HepG2 (cell line): ENCODE results near the gene CARMIL3. TPM values are rescaled to one million over a fixed set of nuclear protein-coding genes. Genes with fewer than 3 reads are reported as not detected.

Experiments used
- ATAC-seq: fragments of 200-7000 bp; cut with Tn5 transposase; 3 replicates; pipeline ENCODE4 v1.9.1; 2020; ENCODE audit warnings: mild to moderate bottlenecking, moderate library complexity
- BruUV-seq: library from RNA; stranded (reverse); fragments of 400-500 nt; replicated peaks from 2 replicates; lab custom pipeline; 2021; lab: Mats Ljungman, UMichigan
- CTCF ChIA-PET: fragments of 300-600 bp; formaldehyde crosslinking; extraction: SDS; loops from one replicate; lab custom pipeline; 2021; ENCODE audit warnings: low total read pairs, inconsistent platforms, low intra/inter-chr PET ratio; lab: Yijun Ruan, JAX
- POLR2A ChIA-PET: fragments of 350-600 bp; sonication (Branson Sonifier 250); formaldehyde crosslinking; loops from one replicate; lab custom pipeline; 2020; ENCODE audit warnings: antibody characterized with exemption, inconsistent platforms; lab: Yijun Ruan, JAX
- DNase-seq: peaks from one replicate; pipeline ENCODE4 v3.0.0-alpha.2; 2015; ENCODE audit warnings: low spot score
- FAIRE-seq: peaks from 3 replicates; lab custom pipeline; 2011; peaks lifted over from hg19 to GRCh38; lab: Jason Lieb, UNC
- H2AFZ ChIP-seq: one replicate; pipeline ENCODE4 v1.6.1; 2011; ENCODE audit warnings: low read length, inconsistent platforms
- H3K27ac ChIP-seq: fragments of 300-600 bp; 3 replicates; pipeline ENCODE4 v1.8.0; 2011; ENCODE audit warnings: mixed run types, mild to moderate bottlenecking, mixed read lengths, low read length, inconsistent platforms; ENCODE audit not compliant: insufficient read depth; ENCODE audit errors: extremely low read length
- H3K27me3 ChIP-seq, 2 experiments: fragments of 200-600 bp in 1 of 2; 2 replicates in 1 of 2; 3 replicates in 1 of 2; pipeline versions ENCODE4 v1.6.0 to v1.8.0; 2011; ENCODE audit warnings: low read length in 2 of 2, mild to moderate bottlenecking in 2 of 2, moderate library complexity in 2 of 2, inconsistent platforms in 1 of 2; ENCODE audit not compliant: insufficient read depth in 2 of 2, control insufficient read depth in 1 of 2
- H3K36me3 ChIP-seq, 2 experiments: fragments of 200-600 bp in 1 of 2; replicated peaks in 1 of 2; 2 replicates in 1 of 2; 3 replicates in 1 of 2; pipeline versions ENCODE4 v1.5.1 to v1.8.0; 2011; ENCODE audit warnings: low read length in 2 of 2, inconsistent platforms in 1 of 2; ENCODE audit not compliant: insufficient read depth in 2 of 2, control insufficient read depth in 1 of 2
- H3K4me1 ChIP-seq: 2 replicates; pipeline ENCODE4 v1.5.1; 2012; ENCODE audit warnings: low read length, inconsistent platforms; ENCODE audit not compliant: insufficient read depth
- H3K4me2 ChIP-seq: 2 replicates; pipeline ENCODE4 v1.6.0; 2011; ENCODE audit warnings: low read depth, low read length, inconsistent platforms
- H3K4me3 ChIP-seq, 3 experiments: fragments of 200-600 bp in 1 of 3; sonication (generic), shearing (Covaris generic) in 1 of 3; replicated peaks in 1 of 3; 2 replicates each; pipeline ENCODE4 v1.5.1; 2011 to 2016; ENCODE audit warnings: low read length in 3 of 3, inconsistent platforms in 2 of 3, low read depth in 2 of 3, mild to moderate bottlenecking in 2 of 3, control low read depth in 1 of 3, mixed read lengths in 1 of 3; ENCODE audit not compliant: insufficient read depth in 1 of 3
- H3K79me2 ChIP-seq: one replicate; pipeline ENCODE4 v1.6.1; 2011; ENCODE audit warnings: low read length, inconsistent platforms; ENCODE audit not compliant: insufficient read depth
- H3K9ac ChIP-seq: 2 replicates; pipeline ENCODE4 v1.6.0; 2011; ENCODE audit warnings: mild to moderate bottlenecking, low read depth, low read length, inconsistent platforms; ENCODE audit not compliant: insufficient read depth
- H3K9me3 ChIP-seq: 2 replicates; pipeline ENCODE4 v1.5.1; 2012; ENCODE audit warnings: mild to moderate bottlenecking, low read length
- H4K20me1 ChIP-seq: 2 replicates; pipeline ENCODE4 v1.6.0; 2011; ENCODE audit warnings: inconsistent platforms, mild to moderate bottlenecking, low read length, moderate library complexity; ENCODE audit not compliant: insufficient read depth
- ARID4A ChIP-seq: sonication (generic); formaldehyde crosslinking; IDR thresholded peaks from 2 replicates; pipeline ENCODE4 v1.5.0; 2020; ENCODE audit warnings: mild to moderate bottlenecking, missing genetic modification reagents, borderline replicate concordance
- ARNT2 ChIP-seq: sonication (generic); formaldehyde crosslinking; IDR thresholded peaks from 2 replicates; pipeline ENCODE4 v1.8.0; 2022; ENCODE audit warnings: mild to moderate bottlenecking, low read depth, missing genetic modification reagents, moderate library complexity
- ARNTL ChIP-seq: sonication (generic); formaldehyde crosslinking; IDR thresholded peaks from 2 replicates; pipeline ENCODE4 v1.4.0; 2020; ENCODE audit warnings: mild to moderate bottlenecking, missing genetic modification reagents
- CBX5 ChIP-seq: sonication (generic); formaldehyde crosslinking; IDR thresholded peaks from 2 replicates; pipeline ENCODE4 v1.4.0; 2020; ENCODE audit warnings: missing genetic modification reagents, borderline replicate concordance
- CCDC6 ChIP-seq: sonication (generic); formaldehyde crosslinking; IDR thresholded peaks from 2 replicates; pipeline ENCODE4 v1.8.1; 2022; ENCODE audit warnings: mild to moderate bottlenecking, missing genetic modification reagents, moderate library complexity
- CENPX ChIP-seq: sonication (generic); formaldehyde crosslinking; IDR thresholded peaks from 2 replicates; pipeline ENCODE4 v1.9.0; 2021; ENCODE audit warnings: mild to moderate bottlenecking, missing genetic modification reagents, moderate library complexity
- DMTF1 ChIP-seq: sonication (generic); formaldehyde crosslinking; IDR thresholded peaks from 2 replicates; pipeline ENCODE4 v1.4.0; 2020; ENCODE audit warnings: mild to moderate bottlenecking, missing genetic modification reagents
- HIVEP1 ChIP-seq: sonication (generic); formaldehyde crosslinking; IDR thresholded peaks from 2 replicates; pipeline ENCODE4 v1.4.0; 2020; ENCODE audit warnings: mild to moderate bottlenecking, missing genetic modification reagents
- MAF1 ChIP-seq: sonication (generic); formaldehyde crosslinking; IDR thresholded peaks from 2 replicates; pipeline ENCODE4 v1.5.0; 2020; ENCODE audit warnings: missing genetic modification reagents, borderline replicate concordance
- MEIS2 ChIP-seq: sonication (generic); formaldehyde crosslinking; IDR thresholded peaks from 2 replicates; pipeline ENCODE4 v1.9.0; 2021; ENCODE audit warnings: mild to moderate bottlenecking, missing genetic modification reagents
- MZF1 ChIP-seq: sonication (generic); formaldehyde crosslinking; IDR thresholded peaks from 2 replicates; pipeline ENCODE4 v1.8.1; 2023; ENCODE audit warnings: mild to moderate bottlenecking, missing genetic modification reagents, borderline replicate concordance
- NFATC3 ChIP-seq: sonication (generic); formaldehyde crosslinking; IDR thresholded peaks from 2 replicates; pipeline ENCODE4 v1.5.1; 2020; ENCODE audit warnings: mild to moderate bottlenecking, missing genetic modification reagents
- NFE2L2 ChIP-seq: fragments of 150-350 bp; IDR thresholded peaks from 2 replicates; pipeline ENCODE4 v1.6.1; 2014; ENCODE audit warnings: low read length
- PLRG1 ChIP-seq: fragments of 450-650 bp; conservative IDR thresholded peaks from 2 replicates; pipeline ENCODE4 v1.6.1; 2016
- REXO4 ChIP-seq: sonication (generic); formaldehyde crosslinking; IDR thresholded peaks from 2 replicates; pipeline ENCODE4 v1.8.0; 2022; ENCODE audit warnings: missing genetic modification reagents, mild to moderate bottlenecking, borderline replicate concordance
- TEAD2 ChIP-seq: sonication (generic); formaldehyde crosslinking; IDR thresholded peaks from 2 replicates; pipeline ENCODE4 v1.9.0; 2021; ENCODE audit warnings: missing genetic modification reagents
- ZNF580 ChIP-seq: IDR thresholded peaks from 2 replicates; pipeline ENCODE4 v1.6.1; 2016; ENCODE audit warnings: low read depth, borderline replicate concordance
- ZNF644 ChIP-seq: IDR thresholded peaks from 2 replicates; pipeline ENCODE4 v1.6.1; 2016; ENCODE audit warnings: low read depth
- WGBS: methylation state at CpG from one replicate; pipeline ENCODE4 v1.1.6; 2017; ENCODE audit warnings: low lambda C conversion rate; 5-methylcytosine and 5-hydroxymethylcytosine counted together
- in situ Hi-C: cut with HindIII; loops from 2 replicates; pipeline ENCODE4 v1.10.0; 2017; ENCODE audit warnings: low pct_unique_long_range_greater_than_20kb; ENCODE audit not compliant: extremely low pct_ligation_motif_present
- intact Hi-C: fragments of 100-400 bp; cut with micrococcal nuclease; formaldehyde crosslinking; loops from one replicate; pipeline ENCODE4 v1.10.0; 2022; ENCODE audit not compliant: unreplicated experiment
- polyA plus RNA-seq, 8 experiments: library from polyadenylated mRNA; depleted of rRNA in 3 of 8; stranded (reverse) in 7 of 8; unstranded in 1 of 8; fragments of >200 nt; fragmentation: Illumina TruSeq in 4 of 8; extraction: Trizol in 4 of 8; gene quantifications; 2 replicates each; pipeline versions ENCODE4 v1.2.1 to v1.2.3, GENCODE V29; 2011 to 2016; ENCODE audit warnings: low read depth in 4 of 8, missing spikeins in 1 of 8, mixed read lengths in 1 of 8; ENCODE audit not compliant: insufficient read depth in 1 of 8
- total RNA-seq, 5 experiments: library from RNA; depleted of rRNA; stranded (reverse); fragments of >200 nt; fragmentation: Illumina TruSeq; extraction: Trizol; gene quantifications; 2 replicates each; pipeline ENCODE4 v1.2.3, GENCODE V29; 2016; ENCODE audit warnings: low read depth in 1 of 5

CARMIL3 gene
- total and polyA plus RNA-seq, 2 of the 13 experiments (the other 11 are each of a cell fraction or from before 2014, with no cell fraction given), result 0.27 to 0.55 TPM

- H3K9ac ChIP-seq, result no peak overlapping the region
- BruUV-seq, result no TSS peak
- 40% methylated on average over 6 of the region's 6 CpGs for WGBS
- TF ChIP-seq ARNT2, result no peak
- 0 out of 2 replicates have a peak, but pooled peaks have one; percentile 1 for TF ChIP-seq ARID4A
- TF ChIP-seq ZNF644 (CRISPR knock-in tag), result no peak
- TF ChIP-seq ZNF580 (CRISPR knock-in tag), result no peak
- TF ChIP-seq ARNTL (CRISPR knock-in tag), result 0 out of 2 replicates have a peak, but pooled peaks have one; percentile 12
- no peak for TF ChIP-seq MAF1
- TF ChIP-seq HIVEP1 (CRISPR knock-in tag), result 0 out of 2 replicates have a peak, but pooled peaks have one; percentile 0
- no peak for TF ChIP-seq CCDC6 (CRISPR knock-in tag)
- no peak for TF ChIP-seq NFE2L2
- TF ChIP-seq REXO4 (CRISPR knock-in tag), result 0 out of 2 replicates have a peak, but pooled peaks have one; percentile 7
- no peak for TF ChIP-seq CENPX (CRISPR knock-in tag)
- no peak for TF ChIP-seq PLRG1
- TF ChIP-seq NFATC3 (CRISPR knock-in tag), result no peak
- TF ChIP-seq TEAD2, result peak; percentile 25; the same call in 1 of the 2 replicates
- TF ChIP-seq CBX5, result no peak
- TF ChIP-seq DMTF1 (CRISPR knock-in tag), result no peak
- TF ChIP-seq MEIS2 (CRISPR knock-in tag), result no peak
- no peak for TF ChIP-seq MZF1 (CRISPR knock-in tag)
Measured at GRCh38 chr14:24080142-24080530, 28.3 kb downstream of the CARMIL3 start.

More at GRCh38 chr14:24080142-24080530, 28.3 kb downstream of the CARMIL3 start:
- in situ Hi-C loops, result no loop called here
- FAIRE-seq (no peak), DNase-seq (no peak), ATAC-seq (no peak)
- Histone ChIP-seq H2AFZ (no peak overlapping the region), H3K9me3 (no peaks in the 10 kb centered on the region), H3K36me3 (no peaks in the 10 kb centered on the region), H3K27ac (no peak overlapping the region), H3K4me3 (no peak overlapping the region), H3K27me3 (peaks cover 17 to 77% of the 10 kb centered on the region in 2 experiments), H4K20me1 (no peaks in the 10 kb centered on the region), H3K4me2 (no peak overlapping the region), H3K79me2 (no peaks in the 10 kb centered on the region), H3K4me1 (peaks cover 32% of the 10 kb centered on the region)
- intact Hi-C loops, result no loop called here
- CTCF ChIA-PET, result interaction anchor here (0.9 kb wide), 1 partner anchor 22 kb away, joined by 3 read pairs; no protein-coding TSS in a partner anchor
- POLR2A ChIA-PET, result interaction anchor here (1.1 to 4.9 kb wide), 16 partner anchors 10 to 163 kb away, joined by 4 to 131 read pairs (median 6); partner anchors contain the start of genes CARMIL3, CHMP4A, DCAF11 and EMC9
